Fibroblast of upper back skin (primary cell): ENCODE data around the gene ATP6V0B.

ENCODE experiments used
- DNase-seq: peaks from one replicate; pipeline ENCODE4 v3.0.0-alpha.2; 2013

Gene ATP6V0B

GRCh38 chr1:43974443-43975248 lies at the start of gene ATP6V0B:
Gene ATP6V0B (plus strand): TSS chr1:43974960. CDS start chr1:43975041, 81 bp downstream.
- peak; percentile 91 for DNase-seq

- peak; percentile 44 for DNase-seq
These were observed 48.9 kb upstream of the ATP6V0B start for GRCh38 chr1:43925846-43926245.

- no peak for DNase-seq
These were observed 44.4 kb upstream of the ATP6V0B start for GRCh38 chr1:43930168-43930948.

DNA sequence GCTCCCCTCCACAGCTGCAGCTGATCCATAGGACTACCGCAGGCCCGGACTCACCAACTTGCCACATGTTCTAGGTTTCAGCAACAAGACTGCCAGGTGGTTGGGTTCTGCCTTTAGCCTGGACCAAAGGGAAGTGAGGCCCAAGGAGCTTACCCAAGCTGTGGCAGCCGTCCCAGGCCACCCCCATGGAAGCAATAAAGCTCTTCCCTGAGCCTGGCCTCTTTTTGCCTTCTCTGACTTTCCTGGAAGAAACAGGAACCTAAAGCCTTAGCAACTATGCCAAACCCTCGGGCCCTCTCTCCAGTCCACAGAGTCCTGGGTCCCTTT lies 43.8 kb upstream of the ATP6V0B start:
- DNase-seq, result no peak

DNA sequence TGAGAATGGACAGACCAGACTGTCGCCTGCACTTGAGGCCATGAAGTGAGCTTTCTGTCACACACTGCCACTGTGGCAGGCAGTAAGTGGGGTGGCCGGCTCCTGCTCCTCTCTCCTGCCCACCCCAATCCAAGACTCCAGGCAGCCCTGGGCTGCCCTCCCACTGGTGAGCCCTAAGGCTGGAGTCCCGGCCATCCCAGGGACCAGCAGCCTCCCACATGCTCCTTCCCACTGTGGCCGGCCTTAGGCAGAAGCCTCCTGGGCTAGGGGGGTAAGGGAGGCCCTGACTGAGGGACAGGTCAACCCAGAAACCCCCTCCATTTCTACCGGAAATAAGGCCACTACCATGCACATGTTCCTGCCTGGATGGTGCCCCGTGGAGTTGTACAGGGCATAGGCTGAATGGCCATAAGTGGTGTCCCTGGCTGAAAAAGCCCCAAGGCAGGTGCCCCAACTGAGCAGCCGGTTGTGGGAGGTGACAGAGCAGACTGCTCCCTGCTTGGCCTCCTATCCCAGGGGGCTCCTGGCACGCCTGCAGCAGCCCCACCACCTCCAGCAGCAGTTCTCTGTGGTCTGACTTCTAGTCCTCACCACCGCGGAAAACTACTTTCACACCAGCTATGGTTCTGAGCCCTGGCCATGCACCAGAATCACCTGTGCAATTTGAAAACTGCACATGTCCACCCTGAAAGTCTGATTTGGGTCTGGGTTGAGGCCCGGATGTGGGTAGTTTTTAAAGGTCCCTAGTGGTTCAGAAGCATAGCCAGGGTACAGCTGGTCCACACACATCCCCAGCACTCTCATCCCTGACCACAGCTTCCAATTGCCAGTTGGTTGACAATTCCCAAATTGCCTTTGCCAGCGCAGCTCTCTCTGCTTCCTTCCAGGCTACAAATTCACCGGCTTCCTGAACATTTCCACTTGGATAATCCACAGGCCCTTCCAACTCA lies 42.8 kb upstream of the ATP6V0B start:
- DNase-seq, result no peak

DNA sequence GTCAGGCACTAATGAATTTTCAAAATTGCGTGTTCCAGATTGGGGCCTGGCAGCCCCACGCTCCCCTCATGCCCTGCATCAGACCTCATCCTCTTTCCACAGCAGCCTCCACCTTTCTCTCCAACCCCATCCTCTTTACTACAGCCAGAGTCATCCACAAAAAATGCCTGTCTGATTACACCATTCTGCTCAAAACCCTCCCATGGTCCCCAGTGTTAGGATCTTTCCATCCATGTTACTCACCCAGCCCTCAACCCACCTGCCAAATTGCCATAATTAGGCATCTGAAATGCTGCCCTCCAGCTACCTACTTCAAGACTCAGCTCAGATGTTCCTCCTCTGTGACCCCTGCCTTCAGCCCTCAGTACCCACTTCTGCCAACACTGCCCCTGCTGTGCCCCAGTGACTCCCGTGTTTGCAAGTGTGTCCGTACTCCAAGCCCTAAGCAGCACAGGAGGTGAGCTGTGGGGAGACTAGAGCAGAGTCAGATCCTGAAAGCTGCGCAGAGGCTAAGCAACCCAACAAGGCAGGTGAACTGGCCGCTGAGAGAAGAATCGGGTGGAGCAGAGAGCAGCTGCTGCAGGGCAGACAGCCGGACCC lies 41.9 kb upstream of the ATP6V0B start:
- DNase-seq, result peak; percentile 73

DNA sequence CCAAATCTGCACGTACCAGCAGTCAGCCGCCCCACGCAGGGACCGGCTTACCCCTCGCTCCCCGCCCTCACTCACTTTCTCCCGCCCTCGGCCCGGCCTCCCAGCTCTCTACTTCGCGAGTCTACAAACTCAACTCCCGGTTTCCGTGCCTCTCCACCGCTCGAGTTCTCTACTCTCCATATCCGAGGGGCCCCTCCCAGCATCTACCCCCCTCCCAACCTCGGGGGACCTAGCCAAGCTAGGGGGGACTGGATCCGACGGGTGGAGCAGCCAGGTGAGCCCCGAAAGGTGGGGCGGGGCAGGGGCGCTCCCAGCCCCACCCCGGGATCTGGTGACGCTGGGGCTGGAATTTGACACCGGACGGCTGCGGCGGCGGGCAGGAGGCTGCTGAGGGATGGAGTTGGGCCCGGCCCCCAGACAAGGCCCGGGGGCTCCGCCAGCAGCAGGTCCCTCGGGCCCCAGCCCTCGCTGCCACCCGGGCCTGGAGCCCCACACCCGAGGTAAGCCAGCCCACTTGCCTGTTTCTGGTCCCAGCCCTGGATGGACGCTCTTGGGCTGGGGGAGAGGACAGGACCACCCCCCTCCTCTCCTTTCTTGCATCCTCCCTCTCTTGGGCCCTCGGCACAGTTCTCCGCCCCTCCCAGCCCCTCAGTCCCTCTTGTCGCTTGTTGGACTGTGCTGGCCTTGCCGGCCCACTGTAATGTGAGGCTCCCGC lies 41.2 kb upstream of the ATP6V0B start, which contains the start of gene ARTN:
TSS of gene ARTN (plus strand) at position 416 of the 715 bp plus-strand sequence. CDS start 1,856 bp downstream, outside the sequence.
- DNase-seq, result no peak

GRCh38 chr1:43934101-43934985 lies 40.4 kb upstream of the ATP6V0B start:
- peak; percentile 65 for DNase-seq

GRCh38 chr1:43934986-43935324 lies 39.8 kb upstream of the ATP6V0B start:
- no peak for DNase-seq

DNA sequence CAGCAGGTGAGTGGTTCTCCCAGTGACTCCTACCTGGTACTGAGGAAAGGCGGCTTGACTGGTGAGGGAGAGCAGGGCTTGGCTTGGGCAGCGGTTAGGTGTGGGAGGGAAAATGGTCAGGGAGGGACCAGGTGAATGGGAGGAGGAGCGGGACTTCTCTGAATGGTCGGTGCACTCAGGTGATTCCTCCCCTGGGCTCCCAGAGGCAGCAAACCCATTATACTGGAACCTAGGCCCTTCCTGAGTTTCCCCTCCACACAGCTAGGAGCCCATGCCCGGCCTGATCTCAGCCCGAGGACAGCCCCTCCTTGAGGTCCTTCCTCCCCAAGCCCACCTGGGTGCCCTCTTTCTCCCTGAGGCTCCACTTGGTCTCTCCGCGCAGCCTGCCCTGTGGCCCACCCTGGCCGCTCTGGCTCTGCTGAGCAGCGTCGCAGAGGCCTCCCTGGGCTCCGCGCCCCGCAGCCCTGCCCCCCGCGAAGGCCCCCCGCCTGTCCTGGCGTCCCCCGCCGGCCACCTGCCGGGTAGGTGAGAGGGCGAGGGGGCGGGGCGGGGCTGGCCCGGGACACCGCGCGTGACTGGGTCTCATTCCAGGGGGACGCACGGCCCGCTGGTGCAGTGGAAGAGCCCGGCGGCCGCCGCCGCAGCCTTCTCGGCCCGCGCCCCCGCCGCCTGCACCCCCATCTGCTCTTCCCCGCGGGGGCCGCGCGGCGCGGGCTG lies 38.9 kb upstream of the ATP6V0B start:
- no peak for DNase-seq

- no peak for DNase-seq
These were observed 38.2 kb upstream of the ATP6V0B start for GRCh38 chr1:43936431-43937151.

DNA sequence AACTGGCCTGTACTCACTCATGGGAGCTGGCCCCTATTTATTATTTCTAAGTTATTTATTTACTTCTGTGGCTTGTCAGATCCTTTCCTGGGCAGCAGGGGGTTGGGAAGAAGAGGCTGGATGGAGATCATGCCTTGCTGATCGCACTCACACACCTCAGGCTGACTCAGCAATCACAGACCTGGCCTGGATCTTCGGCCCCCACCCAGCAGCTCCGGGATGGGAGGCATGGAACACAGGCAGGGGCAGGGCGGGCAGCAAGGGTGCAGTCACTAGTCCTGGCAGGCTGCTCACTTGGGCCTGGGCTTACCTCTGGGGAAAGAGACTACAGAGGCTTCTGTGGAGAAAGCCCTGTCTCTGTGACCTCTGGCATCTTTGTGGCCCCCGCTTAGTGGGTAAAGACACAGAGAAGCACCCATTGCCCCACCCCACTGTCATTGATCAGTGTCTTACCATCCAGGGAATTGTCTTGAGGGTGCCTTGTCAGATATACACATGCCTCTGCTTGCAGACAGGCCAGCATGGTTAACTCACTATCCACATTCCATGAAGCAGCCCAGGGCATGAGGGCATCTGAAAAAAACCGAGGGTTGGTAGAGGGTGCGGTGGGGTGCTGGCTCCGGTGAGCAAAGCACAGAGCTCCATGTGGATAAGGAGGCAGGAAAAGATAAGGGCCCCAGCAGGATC lies 37.4 kb upstream of the ATP6V0B start:
- DNase-seq, result no peak

GRCh38 chr1:43938383-43938782 lies 36.4 kb upstream of the ATP6V0B start:
- DNase-seq, result no peak

- no peak for DNase-seq
These were observed 35.7 kb upstream of the ATP6V0B start for GRCh38 chr1:43938892-43939587.

GRCh38 chr1:43942411-43942810 lies 32.3 kb upstream of the ATP6V0B start:
- no peak for DNase-seq

DNA sequence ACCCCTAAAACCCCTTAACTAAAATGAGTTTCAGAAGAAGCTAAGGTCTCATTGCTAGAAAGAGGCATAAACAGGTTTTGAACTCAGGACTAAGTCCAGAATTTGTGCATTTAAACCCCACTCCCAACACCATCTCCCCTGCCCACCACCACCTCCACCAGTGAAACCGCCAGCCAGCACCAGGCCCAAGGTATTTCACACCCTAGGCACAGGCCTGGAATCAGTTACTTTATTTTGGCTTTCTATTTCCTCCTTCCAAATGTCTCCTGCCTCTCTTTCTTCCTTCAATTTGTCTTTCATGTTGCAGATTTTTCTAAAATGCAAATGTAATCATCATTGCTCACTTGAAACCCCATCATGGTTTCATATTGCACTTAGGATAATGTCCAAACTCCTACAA lies 29.9 kb upstream of the ATP6V0B start:
- no peak for DNase-seq

- DNase-seq, result no peak
These were observed 29.0 kb upstream of the ATP6V0B start for GRCh38 chr1:43945674-43946235.
